Urothelium cell line (cell line): ENCODE measurements around the gene PSMC3IP.
"Not testable (repeated sequence)": the region's sequence is repeated elsewhere in the genome, so short reads cannot be mapped to it uniquely, and the experiment has no call there.

Experiments
- DNase-seq: peaks from one replicate; pipeline ENCODE4 v3.0.0; 2011; ENCODE audit warnings: low spot score, mixed read lengths
- FAIRE-seq: peaks from 2 replicates; lab custom pipeline; 2011; peaks lifted over from hg19 to GRCh38; lab: Jason Lieb, UNC

PSMC3IP gene

GRCh38 chr17:42541041-42541833 is 36.3 kb downstream of the PSMC3IP start:
- FAIRE-seq (no peak), DNase-seq (no peak)

GRCh38 chr17:42540558-42540957 is 37.0 kb downstream of the PSMC3IP start:
- DNase-seq, FAIRE-seq: not testable (repeated sequence)

- DNase-seq (no peak), FAIRE-seq (no peak)
Measured at GRCh38 chr17:42538482-42538881, 39.0 kb downstream of the PSMC3IP start.

GRCh38 chr17:42537826-42538451 is 39.6 kb downstream of the PSMC3IP start:
- DNase-seq (no peak), FAIRE-seq (no peak)

GRCh38 chr17:42537156-42537805 is 40.2 kb downstream of the PSMC3IP start:
- DNase-seq (no peak), FAIRE-seq (no peak)

- peak; percentile 74 for FAIRE-seq
- DNase-seq: peak; percentile 96
Measured at GRCh38 chr17:42536372-42537155, 41.0 kb downstream of the PSMC3IP start.

- FAIRE-seq (no peak), DNase-seq (peak; percentile 98)
Measured at GRCh38 chr17:42536048-42536371, 41.5 kb downstream of the PSMC3IP start, which contains the start of gene NAGLU. NAGLU (plus strand) TSS chr17:42536241; CDS start chr17:42536273, 32 bp downstream.

GRCh38 chr17:42535155-42536047 is 42.1 kb downstream of the PSMC3IP start:
- DNase-seq (no peak), FAIRE-seq (no peak)

- no peak for FAIRE-seq
- DNase-seq: peak; percentile 66
Measured at GRCh38 chr17:42531455-42532354, 45.8 kb downstream of the PSMC3IP start.

- no peak for DNase-seq
- no peak for FAIRE-seq
Measured at GRCh38 chr17:42530952-42531454, 46.5 kb downstream of the PSMC3IP start.

GRCh38 chr17:42529061-42529460 is 48.5 kb downstream of the PSMC3IP start:
- FAIRE-seq (no peak), DNase-seq (no peak)

GRCh38 chr17:42527932-42528331 is 49.6 kb downstream of the PSMC3IP start:
- DNase-seq (no peak), FAIRE-seq (no peak)

- no peak for DNase-seq
- FAIRE-seq: no peak
Measured at GRCh38 chr17:42526031-42526444, 51.5 kb downstream of the PSMC3IP start.

GRCh38 chr17:42525221-42525620 is 52.3 kb downstream of the PSMC3IP start:
- DNase-seq (no peak), FAIRE-seq (no peak)

- no peak for FAIRE-seq
- no peak for DNase-seq
Measured at GRCh38 chr17:42522798-42523278, 54.7 kb downstream of the PSMC3IP start.
